ENCODE data around the gene SP1.

GRCh38 chr12:53423597-53423996 is 43.6 kb downstream of the SP1 start, which contains the start of gene AMHR2:
- no peak for TF ChIP-seq CTCF (IDR thresholded peaks at IDR 0.05)
- no peak for TF ChIP-seq POLR2A (IDR thresholded peaks at IDR 0.05)

All from testis (tissue), 2 donors.